SK-N-SH treated with all-trans-retinoic acid at 6 μM for 48 hours (cell line): ENCODE data around the gene F5.

ENCODE experiments used
- ATAC-seq: fragments of 200-7000 bp; cut with Tn5 transposase; 3 replicates; pipeline ENCODE4 v1.9.1; 2020; ENCODE audit warnings: mild to moderate bottlenecking, moderate library complexity
- BACH2 ChIP-seq: fragments of 250-450 bp; sonication (Bioruptor Pico); IDR thresholded peaks from 2 replicates; pipeline ENCODE4 v1.9.0; 2021; ENCODE audit warnings: mild to moderate bottlenecking, borderline replicate concordance
- CREB5 ChIP-seq: fragments of 250-450 bp; sonication (Bioruptor Pico); IDR thresholded peaks from 2 replicates; pipeline ENCODE4 v1.5.1; 2020; ENCODE audit warnings: low read depth, mild to moderate bottlenecking, moderate library complexity
- CSDC2 ChIP-seq: fragments of 250-450 bp; sonication (Bioruptor Pico); IDR thresholded peaks from 2 replicates; pipeline ENCODE4 v1.5.0; 2020; ENCODE audit warnings: mild to moderate bottlenecking, moderate library complexity
- CSRNP3 ChIP-seq: fragments of 250-450 bp; sonication (Bioruptor Pico); IDR thresholded peaks from 2 replicates; pipeline ENCODE4 v1.5.1; 2021; ENCODE audit warnings: mild to moderate bottlenecking, moderate library complexity
- GLIS3 ChIP-seq: fragments of 250-450 bp; sonication (Bioruptor Pico); IDR thresholded peaks from 2 replicates; pipeline ENCODE4 v1.5.0; 2020; ENCODE audit warnings: mild to moderate bottlenecking, moderate library complexity
- OSR1 ChIP-seq: fragments of 250-450 bp; sonication (Bioruptor Pico); IDR thresholded peaks from 2 replicates; pipeline ENCODE4 v1.8.0; 2022; ENCODE audit warnings: moderate library complexity, mild to moderate bottlenecking, inconsistent platforms
- PPARA ChIP-seq: fragments of 250-450 bp; sonication (Bioruptor Pico); IDR thresholded peaks from 2 replicates; pipeline ENCODE4 v1.5.0; 2020; ENCODE audit warnings: mild to moderate bottlenecking, borderline replicate concordance
- RARB ChIP-seq: fragments of 250-450 bp; sonication (Bioruptor Pico); IDR thresholded peaks from 2 replicates; pipeline ENCODE4 v1.8.0; 2021; ENCODE audit warnings: mild to moderate bottlenecking, moderate library complexity
- SNAI2 ChIP-seq: fragments of 250-450 bp; sonication (Bioruptor Pico); IDR thresholded peaks from 2 replicates; pipeline ENCODE4 v1.5.0; 2020; ENCODE audit warnings: mild to moderate bottlenecking, moderate library complexity
- TOX ChIP-seq: fragments of 250-450 bp; sonication (Bioruptor Pico); IDR thresholded peaks from 2 replicates; pipeline ENCODE4 v1.8.0; 2021; ENCODE audit warnings: mild to moderate bottlenecking, moderate library complexity, borderline replicate concordance
- TSHZ2 ChIP-seq: fragments of 250-450 bp; sonication (Bioruptor Pico); IDR thresholded peaks from 2 replicates; pipeline ENCODE4 v1.5.0; 2020; ENCODE audit warnings: mild to moderate bottlenecking, moderate library complexity
- ZC3H10 ChIP-seq: fragments of 250-450 bp; sonication (Bioruptor Pico); IDR thresholded peaks from 2 replicates; pipeline ENCODE4 v1.5.1; 2021; ENCODE audit warnings: mild to moderate bottlenecking, moderate library complexity
- ZFP3 ChIP-seq: fragments of 250-450 bp; sonication (Bioruptor Pico); IDR thresholded peaks from 2 replicates; pipeline ENCODE4 v1.5.0; 2020; ENCODE audit warnings: mild to moderate bottlenecking, moderate library complexity
- ZFP30 ChIP-seq: fragments of 450-650 bp; formaldehyde crosslinking; IDR thresholded peaks from 2 replicates; pipeline ENCODE4 v1.5.0; 2022; ENCODE audit warnings: mild to moderate bottlenecking, moderate library complexity
- ZNF565 ChIP-seq: fragments of 450-650 bp; formaldehyde crosslinking; conservative IDR thresholded peaks from 2 replicates; pipeline ENCODE4 v1.5.0; 2020; ENCODE audit warnings: low read depth, mild to moderate bottlenecking, moderate library complexity
- ZNF70 ChIP-seq: fragments of 450-650 bp; formaldehyde crosslinking; IDR thresholded peaks from 2 replicates; pipeline ENCODE4 v1.5.0; 2020; ENCODE audit warnings: mild to moderate bottlenecking, moderate library complexity
- ZNF8 ChIP-seq: fragments of 450-650 bp; formaldehyde crosslinking; IDR thresholded peaks from 2 replicates; pipeline ENCODE4 v1.5.0; 2020; ENCODE audit warnings: mild to moderate bottlenecking, moderate library complexity
- TF ChIP-seq, protein P1 (sequence below): fragments of 250-450 bp; sonication (Bioruptor Pico); IDR thresholded peaks from 2 replicates; pipeline ENCODE4 v1.8.0; 2021; ENCODE audit warnings: low read depth, mild to moderate bottlenecking, moderate library complexity, borderline replicate concordance

The F5 gene

GRCh38 chr1:169484683-169485430 lies 101.4 kb downstream of the F5 start (continued):
- no peak for TF ChIP-seq PPARA
- no peak for TF ChIP-seq ZFP3 (CRISPR knock-in tag)
- no peak for TF ChIP-seq CSDC2 (CRISPR knock-in tag)
- TF ChIP-seq CSRNP3 (CRISPR knock-in tag): no peak
- no peak for TF ChIP-seq SNAI2 (CRISPR knock-in tag)
- TF ChIP-seq, protein P1, sequence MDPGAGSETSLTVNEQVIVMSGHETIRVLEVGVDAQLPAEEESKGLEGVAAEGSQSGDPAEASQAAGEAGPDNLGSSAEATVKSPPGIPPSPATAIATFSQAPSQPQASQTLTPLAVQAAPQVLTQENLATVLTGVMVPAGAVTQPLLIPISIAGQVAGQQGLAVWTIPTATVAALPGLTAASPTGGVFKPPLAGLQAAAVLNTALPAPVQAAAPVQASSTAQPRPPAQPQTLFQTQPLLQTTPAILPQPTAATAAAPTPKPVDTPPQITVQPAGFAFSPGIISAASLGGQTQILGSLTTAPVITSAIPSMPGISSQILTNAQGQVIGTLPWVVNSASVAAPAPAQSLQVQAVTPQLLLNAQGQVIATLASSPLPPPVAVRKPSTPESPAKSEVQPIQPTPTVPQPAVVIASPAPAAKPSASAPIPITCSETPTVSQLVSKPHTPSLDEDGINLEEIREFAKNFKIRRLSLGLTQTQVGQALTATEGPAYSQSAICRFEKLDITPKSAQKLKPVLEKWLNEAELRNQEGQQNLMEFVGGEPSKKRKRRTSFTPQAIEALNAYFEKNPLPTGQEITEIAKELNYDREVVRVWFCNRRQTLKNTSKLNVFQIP (CRISPR knock-in tag): no peak
- no peak for TF ChIP-seq ZNF8 (CRISPR knock-in tag)
- no peak for TF ChIP-seq ZNF565 (CRISPR knock-in tag)
- no peak for TF ChIP-seq TOX (CRISPR knock-in tag)

GRCh38 chr1:169484101-169484500 lies 102.2 kb downstream of the F5 start:
- TF ChIP-seq TSHZ2 (CRISPR knock-in tag): no peak
- TF ChIP-seq BACH2 (CRISPR knock-in tag): no peak
- TF ChIP-seq, protein P1 (CRISPR knock-in tag): no peak
- no peak for TF ChIP-seq ZC3H10 (CRISPR knock-in tag)
- no peak for TF ChIP-seq ZFP30 (CRISPR knock-in tag)
- no peak for TF ChIP-seq ZNF70
- no peak for ATAC-seq

DNA sequence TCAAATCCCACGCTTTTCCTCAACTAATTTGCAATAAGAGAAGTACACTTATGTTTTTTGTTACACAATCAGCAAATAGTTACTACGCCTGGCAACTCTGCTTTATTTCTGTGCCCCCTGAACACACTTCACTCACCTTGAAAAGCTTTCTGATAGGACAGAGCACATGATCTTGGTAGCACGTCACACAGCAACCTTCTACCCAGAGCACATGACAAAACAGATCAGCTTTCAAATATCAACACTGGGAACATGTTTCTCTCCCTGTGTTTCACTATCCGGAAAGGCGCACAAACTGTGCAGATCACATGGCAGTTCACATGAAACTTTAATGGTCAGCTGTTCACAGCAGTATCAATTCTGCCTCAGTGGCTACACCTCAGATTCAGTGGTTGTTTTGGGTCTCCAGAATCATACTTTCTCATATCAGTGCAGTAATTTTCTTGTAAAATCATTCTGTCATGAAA lies 102.7 kb downstream of the F5 start:
- ATAC-seq: no peak
- no peak for TF ChIP-seq CREB5 (CRISPR knock-in tag)
- no peak for TF ChIP-seq ZFP3 (CRISPR knock-in tag)
- TF ChIP-seq ZNF8 (CRISPR knock-in tag): no peak
- TF ChIP-seq RARB (CRISPR knock-in tag): no peak
- TF ChIP-seq TOX (CRISPR knock-in tag): no peak
- TF ChIP-seq SNAI2 (CRISPR knock-in tag): no peak
- no peak for TF ChIP-seq OSR1 (CRISPR knock-in tag)
- no peak for TF ChIP-seq GLIS3
- TF ChIP-seq ZNF565 (CRISPR knock-in tag): no peak
